Neural cell (in vitro differentiated cells): Measurements from ENCODE around the gene RGS5. TPM values are rescaled to one million over a fixed set of nuclear protein-coding genes. Genes with fewer than 3 reads are reported as not detected.

Source experiments
- H2AFZ ChIP-seq: fragments of 200-600, 300-800 bp; sonication (generic), shearing (Covaris generic); 2 replicates; pipeline ENCODE4 v1.6.0; 2014; ENCODE audit warnings: low read depth, mild to moderate bottlenecking, antibody characterized with exemption, low read length, moderate library complexity
- H3F3A ChIP-seq: fragments of 200-600 bp; shearing (Covaris generic); 2 replicates; pipeline ENCODE4 v1.6.1; 2016; ENCODE audit warnings: mild to moderate bottlenecking, moderate library complexity, mixed read lengths, antibody characterized with exemption, low read length; ENCODE audit not compliant: insufficient read depth, poor library complexity, severe bottlenecking
- H3K27ac ChIP-seq: fragments of 200-600, 300-800 bp; sonication (generic), shearing (Covaris generic); 2 replicates; pipeline ENCODE4 v1.5.1; 2014; ENCODE audit warnings: mild to moderate bottlenecking, low read length, moderate library complexity
- H3K27me3 ChIP-seq: fragments of 300-800, 200-600 bp; sonication (generic), shearing (Covaris generic); 2 replicates; pipeline ENCODE4 v1.6.0; 2014; ENCODE audit warnings: mild to moderate bottlenecking, low read depth, low read length, moderate library complexity; ENCODE audit not compliant: insufficient read depth
- H3K36me3 ChIP-seq: fragments of 300-800, 200-600 bp; sonication (generic), shearing (Covaris generic); 2 replicates; pipeline ENCODE4 v1.5.1; 2014; ENCODE audit warnings: mild to moderate bottlenecking, antibody characterized with exemption, low read length, moderate library complexity; ENCODE audit not compliant: insufficient read depth
- H3K4me2 ChIP-seq: fragments of 300-800, 200-600 bp; sonication (generic), shearing (Covaris generic); 2 replicates; pipeline ENCODE4 v1.6.0; 2014; ENCODE audit warnings: mild to moderate bottlenecking, low read length
- H3K4me3 ChIP-seq: fragments of 300-800, 200-600 bp; sonication (generic), shearing (Covaris generic); 2 replicates; pipeline ENCODE4 v1.5.1; 2014; ENCODE audit warnings: mild to moderate bottlenecking, low read length, moderate library complexity
- H3K79me2 ChIP-seq: fragments of 200-600 bp; shearing (Covaris generic); replicated peaks from 2 replicates; pipeline ENCODE4 v1.6.0; 2014; ENCODE audit warnings: mild to moderate bottlenecking, low read length, moderate library complexity; ENCODE audit not compliant: insufficient read depth
- H3K9ac ChIP-seq: fragments of 300-800, 200-600 bp; sonication (generic), shearing (Covaris generic); 2 replicates; pipeline ENCODE4 v1.6.1; 2016; ENCODE audit warnings: mild to moderate bottlenecking, low read length, mixed read lengths
- H3K9me2 ChIP-seq: fragments of 200-600 bp; shearing (Covaris generic); 2 replicates; pipeline ENCODE4 v1.6.1; 2016; ENCODE audit warnings: mild to moderate bottlenecking, low read length, mixed read lengths; ENCODE audit not compliant: insufficient read depth
- H3K9me3 ChIP-seq: fragments of 200-600, 300-800 bp; sonication (generic), shearing (Covaris generic); 2 replicates; pipeline ENCODE4 v1.6.1; 2016; ENCODE audit warnings: mild to moderate bottlenecking, mixed run types, low read length, moderate library complexity, mixed read lengths
- H4K20me1 ChIP-seq: fragments of 200-600 bp; shearing (Covaris generic); 2 replicates; pipeline ENCODE4 v1.6.1; 2016; ENCODE audit warnings: mild to moderate bottlenecking, mixed run types; ENCODE audit not compliant: insufficient read depth
- EP300 ChIP-seq: fragments of 450-650 bp; conservative IDR thresholded peaks from 2 replicates; pipeline ENCODE4 v1.6.1; 2014; ENCODE audit warnings: antibody characterized with exemption, mild to moderate bottlenecking, moderate library complexity; ENCODE audit not compliant: poor library complexity, severe bottlenecking
- EZH2 ChIP-seq: fragments of 200-600, 300-800 bp; shearing (Covaris generic), sonication (generic); IDR thresholded peaks from 2 replicates; pipeline ENCODE4 v1.6.1; 2014; ENCODE audit warnings: antibody characterized with exemption, low read length, borderline replicate concordance, mild to moderate bottlenecking; ENCODE audit not compliant: insufficient read depth, poor library complexity, severe bottlenecking
- MXI1 ChIP-seq: fragments of 450-650 bp; conservative IDR thresholded peaks from 2 replicates; pipeline ENCODE4 v1.6.1; 2014; ENCODE audit warnings: antibody characterized with exemption, mild to moderate bottlenecking; ENCODE audit not compliant: poor library complexity, severe bottlenecking
- POLR2AphosphoS5 ChIP-seq: IDR thresholded peaks from 2 replicates; pipeline ENCODE4 v1.6.1; 2012
- RAD21 ChIP-seq: fragments of 450-650 bp; conservative IDR thresholded peaks from 2 replicates; pipeline ENCODE4 v1.6.1; 2014; ENCODE audit warnings: antibody characterized with exemption, mild to moderate bottlenecking, moderate library complexity
- SMC3 ChIP-seq: fragments of 450-650 bp; conservative IDR thresholded peaks from 2 replicates; pipeline ENCODE4 v1.6.1; 2014; ENCODE audit warnings: antibody characterized with exemption, mild to moderate bottlenecking, moderate library complexity; ENCODE audit not compliant: poor library complexity
- TAF1 ChIP-seq: IDR thresholded peaks from 2 replicates; pipeline ENCODE4 v1.6.1; 2012; ENCODE audit warnings: low read depth
- polyA plus RNA-seq: library from polyadenylated mRNA; depleted of rRNA; stranded (reverse); fragments of >200 nt; gene quantifications from 2 replicates; pipeline ENCODE4 v1.2.3, GENCODE V29; 2014
- TF ChIP-seq, protein P1 (sequence below): fragments of 450-650 bp; IDR thresholded peaks from 2 replicates; pipeline ENCODE4 v1.5.1; 2014; ENCODE audit warnings: antibody characterized with exemption, mild to moderate bottlenecking, moderate library complexity; ENCODE audit not compliant: poor library complexity, severe bottlenecking
- TF ChIP-seq, protein P2 (sequence below): IDR thresholded peaks from 2 replicates; pipeline ENCODE4 v1.6.1; 2012; ENCODE audit warnings: borderline replicate concordance

Gene RGS5
- polyA plus RNA-seq, 1 donor from 2014 or later = 6.5 TPM

DNA sequence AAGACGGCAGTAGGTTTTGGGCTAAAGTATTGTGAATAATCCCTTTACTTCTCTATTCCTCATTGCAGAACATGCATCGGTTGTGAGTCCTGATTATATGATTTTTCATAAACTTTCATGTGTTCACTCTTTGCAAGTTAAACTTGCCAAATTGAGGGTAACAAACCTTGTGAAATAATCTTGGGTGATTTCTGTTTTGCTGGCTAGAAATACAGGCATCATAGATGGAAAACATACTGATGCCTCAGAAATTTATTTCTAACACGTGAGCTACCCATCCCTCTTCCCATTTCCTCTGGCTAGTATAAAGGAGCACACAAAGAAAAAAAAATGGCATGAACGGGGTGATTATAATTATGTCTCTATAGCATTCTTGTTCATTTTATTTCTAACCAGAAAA is 39.6 kb downstream of the RGS5 start:
- no peaks in the 10 kb centered on the region for H3K36me3 ChIP-seq
- no peaks in the 10 kb centered on the region for H3K27me3 ChIP-seq

DNA sequence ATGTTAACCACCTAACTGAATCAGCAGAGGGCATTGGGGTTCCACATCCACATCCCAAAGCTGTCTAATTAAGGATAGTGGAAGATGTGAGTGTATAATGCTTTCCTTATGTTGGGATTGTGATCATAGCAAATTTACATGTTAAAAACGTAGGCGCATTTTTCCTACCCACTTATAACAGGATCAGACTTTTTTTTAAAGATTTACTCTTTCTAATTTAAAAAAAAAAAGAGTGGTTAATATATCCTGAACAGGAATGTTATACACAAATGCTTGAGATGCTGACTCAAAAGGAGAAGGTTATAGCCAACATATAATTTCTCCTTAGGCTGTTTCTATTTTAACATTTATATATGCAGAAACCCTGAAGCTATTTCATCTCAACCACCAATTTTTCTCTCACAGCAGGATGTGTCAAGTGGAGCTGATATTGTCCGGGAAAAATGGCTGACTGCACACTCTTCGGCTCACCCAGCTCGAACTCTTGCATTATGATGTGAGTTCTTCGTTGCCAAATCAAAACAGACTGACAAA is 40.3 kb downstream of the RGS5 start:
- Histone ChIP-seq H2AFZ (no peak overlapping the region), H3F3A (no peaks in the 10 kb centered on the region), H3K36me3 (no peaks in the 10 kb centered on the region), H3K4me2 (peak overlapping the region; percentile 46), H3K27me3 (no peaks in the 10 kb centered on the region), H3K27ac (peak overlapping the region; percentile 52), H3K9me2 (no peaks in the 10 kb centered on the region), H3K9ac (no peak overlapping the region), H3K9me3 (no peaks in the 10 kb centered on the region), H3K4me3 (peak overlapping the region; percentile 44), H3K79me2 (no peaks in the 10 kb centered on the region), H4K20me1 (no peaks in the 10 kb centered on the region)
- TF ChIP-seq MXI1 (no peak), POLR2AphosphoS5 (peak; percentile 26), SMC3 (no peak), RAD21 (no peak)

More for the DNA sequence above, 39.6 kb downstream of the RGS5 start:
- H3K4me2 ChIP-seq = peak overlapping the region; percentile 46
- H4K20me1 ChIP-seq = no peaks in the 10 kb centered on the region
- H3K9me3 ChIP-seq = no peaks in the 10 kb centered on the region
- no peak overlapping the region for H2AFZ ChIP-seq
- no peaks in the 10 kb centered on the region for H3F3A ChIP-seq
- H3K9ac ChIP-seq = no peak overlapping the region
- no peaks in the 10 kb centered on the region for H3K9me2 ChIP-seq
- peak overlapping the region; percentile 52 for H3K27ac ChIP-seq
- peak overlapping the region; percentile 44 for H3K4me3 ChIP-seq
- TF ChIP-seq EP300 (no peak), MXI1 (no peak), RAD21 (no peak), SMC3 (no peak), EZH2 (no peak), TAF1 (no peak)
- TF ChIP-seq, protein P1, sequence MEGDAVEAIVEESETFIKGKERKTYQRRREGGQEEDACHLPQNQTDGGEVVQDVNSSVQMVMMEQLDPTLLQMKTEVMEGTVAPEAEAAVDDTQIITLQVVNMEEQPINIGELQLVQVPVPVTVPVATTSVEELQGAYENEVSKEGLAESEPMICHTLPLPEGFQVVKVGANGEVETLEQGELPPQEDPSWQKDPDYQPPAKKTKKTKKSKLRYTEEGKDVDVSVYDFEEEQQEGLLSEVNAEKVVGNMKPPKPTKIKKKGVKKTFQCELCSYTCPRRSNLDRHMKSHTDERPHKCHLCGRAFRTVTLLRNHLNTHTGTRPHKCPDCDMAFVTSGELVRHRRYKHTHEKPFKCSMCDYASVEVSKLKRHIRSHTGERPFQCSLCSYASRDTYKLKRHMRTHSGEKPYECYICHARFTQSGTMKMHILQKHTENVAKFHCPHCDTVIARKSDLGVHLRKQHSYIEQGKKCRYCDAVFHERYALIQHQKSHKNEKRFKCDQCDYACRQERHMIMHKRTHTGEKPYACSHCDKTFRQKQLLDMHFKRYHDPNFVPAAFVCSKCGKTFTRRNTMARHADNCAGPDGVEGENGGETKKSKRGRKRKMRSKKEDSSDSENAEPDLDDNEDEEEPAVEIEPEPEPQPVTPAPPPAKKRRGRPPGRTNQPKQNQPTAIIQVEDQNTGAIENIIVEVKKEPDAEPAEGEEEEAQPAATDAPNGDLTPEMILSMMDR = no peak
- H3K79me2 ChIP-seq = no peaks in the 10 kb centered on the region

DNA sequence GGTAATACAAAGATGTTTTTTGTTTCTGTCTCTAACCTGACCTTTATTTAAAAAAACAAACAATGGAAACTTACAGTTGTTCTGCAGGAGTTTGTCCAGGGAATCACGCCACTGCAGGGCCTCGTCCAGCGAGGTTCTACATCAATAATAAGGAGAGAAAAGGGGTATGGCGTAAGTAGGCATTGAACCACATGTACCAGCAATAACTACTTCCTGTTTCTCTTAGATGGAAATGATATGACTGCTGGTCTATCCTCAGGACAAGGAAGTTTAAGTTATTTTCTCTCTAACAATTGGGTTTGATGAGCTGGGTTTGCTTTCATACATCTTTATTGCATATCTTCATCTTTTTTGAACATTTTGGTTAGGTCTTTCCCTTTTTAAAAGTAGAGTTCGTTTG is 40.9 kb downstream of the RGS5 start:
- no peaks in the 10 kb centered on the region for H3K9me2 ChIP-seq
- H3K4me3 ChIP-seq = peak overlapping the region; percentile 44
- no peaks in the 10 kb centered on the region for H3K79me2 ChIP-seq
- H3K4me2 ChIP-seq = no peak overlapping the region
- H3K27me3 ChIP-seq = no peaks in the 10 kb centered on the region
- no peak overlapping the region for H3K9ac ChIP-seq
- H3K36me3 ChIP-seq = no peaks in the 10 kb centered on the region
- H3K27ac ChIP-seq = peak overlapping the region; percentile 52
- TF ChIP-seq, protein P2, sequence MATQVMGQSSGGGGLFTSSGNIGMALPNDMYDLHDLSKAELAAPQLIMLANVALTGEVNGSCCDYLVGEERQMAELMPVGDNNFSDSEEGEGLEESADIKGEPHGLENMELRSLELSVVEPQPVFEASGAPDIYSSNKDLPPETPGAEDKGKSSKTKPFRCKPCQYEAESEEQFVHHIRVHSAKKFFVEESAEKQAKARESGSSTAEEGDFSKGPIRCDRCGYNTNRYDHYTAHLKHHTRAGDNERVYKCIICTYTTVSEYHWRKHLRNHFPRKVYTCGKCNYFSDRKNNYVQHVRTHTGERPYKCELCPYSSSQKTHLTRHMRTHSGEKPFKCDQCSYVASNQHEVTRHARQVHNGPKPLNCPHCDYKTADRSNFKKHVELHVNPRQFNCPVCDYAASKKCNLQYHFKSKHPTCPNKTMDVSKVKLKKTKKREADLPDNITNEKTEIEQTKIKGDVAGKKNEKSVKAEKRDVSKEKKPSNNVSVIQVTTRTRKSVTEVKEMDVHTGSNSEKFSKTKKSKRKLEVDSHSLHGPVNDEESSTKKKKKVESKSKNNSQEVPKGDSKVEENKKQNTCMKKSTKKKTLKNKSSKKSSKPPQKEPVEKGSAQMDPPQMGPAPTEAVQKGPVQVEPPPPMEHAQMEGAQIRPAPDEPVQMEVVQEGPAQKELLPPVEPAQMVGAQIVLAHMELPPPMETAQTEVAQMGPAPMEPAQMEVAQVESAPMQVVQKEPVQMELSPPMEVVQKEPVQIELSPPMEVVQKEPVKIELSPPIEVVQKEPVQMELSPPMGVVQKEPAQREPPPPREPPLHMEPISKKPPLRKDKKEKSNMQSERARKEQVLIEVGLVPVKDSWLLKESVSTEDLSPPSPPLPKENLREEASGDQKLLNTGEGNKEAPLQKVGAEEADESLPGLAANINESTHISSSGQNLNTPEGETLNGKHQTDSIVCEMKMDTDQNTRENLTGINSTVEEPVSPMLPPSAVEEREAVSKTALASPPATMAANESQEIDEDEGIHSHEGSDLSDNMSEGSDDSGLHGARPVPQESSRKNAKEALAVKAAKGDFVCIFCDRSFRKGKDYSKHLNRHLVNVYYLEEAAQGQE = no peak
- TF ChIP-seq, protein P1 = no peak
- TF ChIP-seq POLR2AphosphoS5 = no peak
- TF ChIP-seq TAF1 = no peak
- no peak for TF ChIP-seq SMC3
- no peak for TF ChIP-seq MXI1
- no peaks in the 10 kb centered on the region for H3K9me3 ChIP-seq
- no peaks in the 10 kb centered on the region for H3F3A ChIP-seq
- H2AFZ ChIP-seq = no peak overlapping the region
- H4K20me1 ChIP-seq = no peaks in the 10 kb centered on the region
